HepG2 (cell line): Measurements from ENCODE around the gene KIF3C. TPM values are rescaled to one million over a fixed set of nuclear protein-coding genes. Genes with fewer than 3 reads are reported as not detected.

Experiments
- ATF6 ChIP-seq: sonication (generic); formaldehyde crosslinking; conservative IDR thresholded peaks from 2 replicates; pipeline ENCODE4 v1.4.0; 2020; ENCODE audit warnings: missing genetic modification reagents
- BORCS8-MEF2B ChIP-seq: sonication (generic); formaldehyde crosslinking; IDR thresholded peaks from 2 replicates; pipeline ENCODE4 v1.8.0; 2022; ENCODE audit warnings: mild to moderate bottlenecking, missing genetic modification reagents
- DRAP1 ChIP-seq: IDR thresholded peaks from 2 replicates; pipeline ENCODE4 v1.6.1; 2016; ENCODE audit warnings: missing genetic modification reagents, missing compliant biosample characterization
- IRX3 ChIP-seq: sonication (generic); formaldehyde crosslinking; IDR thresholded peaks from 2 replicates; pipeline ENCODE4 v1.8.1; 2023; ENCODE audit warnings: mild to moderate bottlenecking, low read depth, missing genetic modification reagents, borderline replicate concordance
- JUNB ChIP-seq: sonication (generic); formaldehyde crosslinking; IDR thresholded peaks from 2 replicates; pipeline ENCODE4 v1.8.0; 2022; ENCODE audit warnings: missing genetic modification reagents, mild to moderate bottlenecking, borderline replicate concordance
- KDM3A ChIP-seq: IDR thresholded peaks from 2 replicates; pipeline ENCODE4 v1.6.1; 2018; ENCODE audit warnings: low read depth, missing compliant biosample characterization
- LBX2 ChIP-seq: sonication (generic); formaldehyde crosslinking; IDR thresholded peaks from 2 replicates; pipeline ENCODE4 v1.5.0; 2020; ENCODE audit warnings: missing genetic modification reagents, mild to moderate bottlenecking, borderline replicate concordance
- MZF1 ChIP-seq: sonication (generic); formaldehyde crosslinking; IDR thresholded peaks from 2 replicates; pipeline ENCODE4 v1.8.1; 2023; ENCODE audit warnings: mild to moderate bottlenecking, missing genetic modification reagents, borderline replicate concordance
- PATZ1 ChIP-seq: sonication (generic); formaldehyde crosslinking; IDR thresholded peaks from 2 replicates; pipeline ENCODE4 v1.4.0; 2020; ENCODE audit warnings: missing genetic modification reagents
- PBX3 ChIP-seq: sonication (generic); formaldehyde crosslinking; IDR thresholded peaks from 2 replicates; pipeline ENCODE4 v1.8.1; 2023; ENCODE audit warnings: missing genetic modification reagents, inconsistent platforms, borderline replicate concordance
- POLR2AphosphoS5 ChIP-seq: IDR thresholded peaks from 2 replicates; pipeline ENCODE4 v1.6.1; 2012; ENCODE audit warnings: low read depth, low read length
- SYNCRIP ChIP-seq: fragments of 200-400 bp; formaldehyde crosslinking; IDR thresholded peaks from 2 replicates; pipeline ENCODE4 v1.6.1; 2018; ENCODE audit warnings: mild to moderate bottlenecking, low read depth, low read length; ENCODE audit not compliant: insufficient read depth
- THRA ChIP-seq: sonication (generic); formaldehyde crosslinking; IDR thresholded peaks from 2 replicates; pipeline ENCODE4 v1.4.0; 2020; ENCODE audit warnings: missing genetic modification reagents, borderline replicate concordance
- TRIM24 ChIP-seq: sonication (generic); formaldehyde crosslinking; IDR thresholded peaks from 2 replicates; pipeline ENCODE4 v1.8.0; 2022; ENCODE audit warnings: mild to moderate bottlenecking, missing genetic modification reagents
- ZNF333 ChIP-seq: sonication (generic); formaldehyde crosslinking; IDR thresholded peaks from 2 replicates; pipeline ENCODE4 v1.4.0; 2020; ENCODE audit warnings: mild to moderate bottlenecking, missing genetic modification reagents, borderline replicate concordance
- ZNF383 ChIP-seq: sonication (generic); formaldehyde crosslinking; IDR thresholded peaks from 2 replicates; pipeline ENCODE4 v1.4.0; 2020; ENCODE audit warnings: missing genetic modification reagents, mild to moderate bottlenecking, borderline replicate concordance
- ZNF501 ChIP-seq: sonication (generic); formaldehyde crosslinking; IDR thresholded peaks from 2 replicates; pipeline ENCODE4 v1.5.1; 2020; ENCODE audit warnings: mild to moderate bottlenecking, moderate library complexity, missing genetic modification reagents
- ZNF605 ChIP-seq: sonication (generic); formaldehyde crosslinking; IDR thresholded peaks from 2 replicates; pipeline ENCODE4 v1.8.0; 2022; ENCODE audit warnings: mild to moderate bottlenecking, missing genetic modification reagents
- ZNF781 ChIP-seq: sonication (generic); formaldehyde crosslinking; IDR thresholded peaks from 2 replicates; pipeline ENCODE4 v1.5.1; 2020; ENCODE audit warnings: borderline replicate concordance, mild to moderate bottlenecking, missing genetic modification reagents; ENCODE audit errors: not compliant biosample characterization
- ZNF782 ChIP-seq: sonication (generic); formaldehyde crosslinking; IDR thresholded peaks from 2 replicates; pipeline ENCODE4 v1.4.0; 2020; ENCODE audit warnings: missing genetic modification reagents, mild to moderate bottlenecking, borderline replicate concordance
- ZSCAN25 ChIP-seq: sonication (generic); formaldehyde crosslinking; IDR thresholded peaks from 2 replicates; pipeline ENCODE4 v1.8.0; 2022; ENCODE audit warnings: mild to moderate bottlenecking, missing genetic modification reagents
- polyA plus RNA-seq, 8 experiments: library from polyadenylated mRNA; depleted of rRNA in 3 of 8; stranded (reverse) in 7 of 8; unstranded in 1 of 8; fragments of >200 nt; fragmentation: Illumina TruSeq in 4 of 8; extraction: Trizol in 4 of 8; gene quantifications; 2 replicates each; pipeline versions ENCODE4 v1.2.1 to v1.2.3, GENCODE V29; 2011 to 2016; ENCODE audit warnings: low read depth in 4 of 8, missing spikeins in 1 of 8, mixed read lengths in 1 of 8; ENCODE audit not compliant: insufficient read depth in 1 of 8
- total RNA-seq, 5 experiments: library from RNA; depleted of rRNA; stranded (reverse); fragments of >200 nt; fragmentation: Illumina TruSeq; extraction: Trizol; gene quantifications; 2 replicates each; pipeline ENCODE4 v1.2.3, GENCODE V29; 2016; ENCODE audit warnings: low read depth in 1 of 5

The KIF3C gene
- total and polyA plus RNA-seq, 2 of the 13 experiments (the other 11 are each of a cell fraction or from before 2014, with no cell fraction given): 3.6 to 4.9 TPM

GRCh38 chr2:26011990-26012856 lies 29.9 kb upstream of the KIF3C start (continued):
- TF ChIP-seq MZF1 (no peak), BORCS8-MEF2B (CRISPR knock-in tag) (no peak), LBX2 (CRISPR knock-in tag) (no peak), SYNCRIP (no peak), THRA (CRISPR knock-in tag) (peak; percentile 39; the same call in 1 of the 2 replicates), ZNF383 (peak; percentile 22; the same call in 1 of the 2 replicates), ZNF333 (CRISPR knock-in tag) (no peak), POLR2AphosphoS5 (no peak), TRIM24 (no peak), ATF6 (CRISPR knock-in tag) (no peak), ZNF605 (CRISPR knock-in tag) (no peak), PBX3 (no peak), ZSCAN25 (CRISPR knock-in tag) (no peak), ZNF781 (CRISPR knock-in tag) (no peak), ZNF501 (no peak), IRX3 (CRISPR knock-in tag) (no peak), KDM3A (CRISPR knock-in tag) (no peak), PATZ1 (CRISPR knock-in tag) (no peak; the same call in 1 of the 2 replicates), ZNF782 (CRISPR knock-in tag) (no peak), JUNB (CRISPR knock-in tag) (peak; percentile 74; the same call in 1 of the 2 replicates), DRAP1 (CRISPR knock-in tag) (no peak)
